ENCODE data around the gene PLCG2.
"Not testable (repeated sequence)": the region's sequence is repeated elsewhere in the genome, so short reads cannot be mapped to it uniquely, and the experiment has no call there.

PLCG2 gene

GRCh38 chr16:81799138-81799504 lies 20.0 kb downstream of the PLCG2 start:
- H4K20me1 ChIP-seq: peaks cover 0 to 56% (median 0%) of the 10 kb centered on the region in 11 experiments; a peak in 7 of 22 replicates
- peak overlapping the region; percentile 75 to 97 (median 92) for H3K27ac ChIP-seq
- no peaks in the 10 kb centered on the region for H3K27me3 ChIP-seq
- H3K4me2 ChIP-seq: peak overlapping the region; percentile 83 to 98 (median 93)
- H3K9me3 ChIP-seq (replicated peaks in 1 of 11): peaks cover 0 to 18% (median 9%) of the 10 kb centered on the region in 11 experiments; a peak in 12 of 22 replicates
- H3K36me3 ChIP-seq: peaks cover 3 to 41% (median 22%) of the 10 kb centered on the region in 11 experiments; a peak in 15 of 22 replicates
- peak overlapping the region in 9 of 10 experiments; percentile 16 to 60 (median 43); a peak in 13 of 20 replicates for H3K4me3 ChIP-seq
- H3K4me1 ChIP-seq: peaks cover 57 to 90% (median 72%) of the 10 kb centered on the region in 10 experiments
- peak overlapping the region; percentile 70 to 86 (median 81) for H3K9ac ChIP-seq
- TF ChIP-seq Cebpa-rat (IDR thresholded peaks at IDR 0.05): no peak

GRCh38 chr16:81801724-81802123 lies 22.6 kb downstream of the PLCG2 start:
- not testable (repeated sequence) for H3K9ac ChIP-seq, H3K4me3 ChIP-seq, H3K27me3 ChIP-seq
- H3K4me2 ChIP-seq: peak overlapping the region in 5 of 11 experiments; percentile 2 to 16 (median 10); a peak in 4 of 22 replicates
- H3K27ac ChIP-seq: peak overlapping the region in 2 of 11 experiments; percentile 12 to 36; a peak in 2 of 22 replicates
- H3K4me1 ChIP-seq: peaks cover 64 to 91% (median 80%) of the 10 kb centered on the region in 10 experiments
- peaks cover 0 to 54% (median 0%) of the 10 kb centered on the region in 11 experiments; a peak in 5 of 22 replicates for H4K20me1 ChIP-seq
- H3K9me3 ChIP-seq (replicated peaks in 1 of 11): peaks cover 0 to 27% (median 10%) of the 10 kb centered on the region in 11 experiments; a peak in 14 of 22 replicates
- H3K36me3 ChIP-seq: peaks cover 3 to 41% (median 23%) of the 10 kb centered on the region in 11 experiments; a peak in 17 of 22 replicates

- TF ChIP-seq Cebpa-rat (IDR thresholded peaks at IDR 0.05): no peak
- H3K27ac ChIP-seq: peak overlapping the region in 4 of 11 experiments; percentile 69 to 73 (median 70); a peak in 5 of 22 replicates
- H3K4me3 ChIP-seq: no peak overlapping the region
- H3K9ac ChIP-seq: no peak overlapping the region
- H3K4me1 ChIP-seq: peaks cover 64 to 91% (median 80%) of the 10 kb centered on the region in 10 experiments
- H4K20me1 ChIP-seq: peaks cover 0 to 55% (median 0%) of the 10 kb centered on the region in 11 experiments; a peak in 6 of 22 replicates
- no peaks in the 10 kb centered on the region for H3K27me3 ChIP-seq
- peaks cover 3 to 47% (median 26%) of the 10 kb centered on the region in 11 experiments; a peak in 17 of 22 replicates for H3K36me3 ChIP-seq
- H3K9me3 ChIP-seq (replicated peaks in 1 of 11): peaks cover 0 to 27% (median 10%) of the 10 kb centered on the region in 11 experiments; a peak in 14 of 22 replicates
- peak overlapping the region in 3 of 11 experiments; percentile 60 to 70 (median 66); a peak in 4 of 22 replicates for H3K4me2 ChIP-seq
Observed at GRCh38 chr16:81803332-81803731, 24.2 kb downstream of the PLCG2 start.

- TF ChIP-seq Cebpa-rat (IDR thresholded peaks at IDR 0.05): peak in 2 of 11 experiments; percentile 14 to 16; a peak in 2 of 22 replicates
- H3K27me3 ChIP-seq: no peaks in the 10 kb centered on the region
- H3K9me3 ChIP-seq (replicated peaks in 1 of 11): peaks cover 0 to 27% (median 10%) of the 10 kb centered on the region in 11 experiments; a peak in 14 of 22 replicates
- peak overlapping the region; percentile 33 to 70 (median 62); a peak in 20 of 22 replicates for H3K4me2 ChIP-seq
- no peak overlapping the region for H3K4me3 ChIP-seq
- H3K4me1 ChIP-seq: peaks cover 64 to 91% (median 80%) of the 10 kb centered on the region in 10 experiments
- H3K36me3 ChIP-seq: peaks cover 3 to 47% (median 26%) of the 10 kb centered on the region in 11 experiments; a peak in 17 of 22 replicates
- peak overlapping the region in 3 of 11 experiments; percentile 8 to 20 (median 15); a peak in 4 of 22 replicates for H3K9ac ChIP-seq
- peaks cover 0 to 63% (median 5%) of the 10 kb centered on the region in 11 experiments; a peak in 8 of 22 replicates for H4K20me1 ChIP-seq
- H3K27ac ChIP-seq: peak overlapping the region in 10 of 11 experiments; percentile 38 to 73 (median 66); a peak in 19 of 22 replicates
Observed at GRCh38 chr16:81804134-81804610, 25.1 kb downstream of the PLCG2 start.

- H3K9me3 ChIP-seq (replicated peaks in 1 of 11): peaks cover 0 to 27% (median 10%) of the 10 kb centered on the region in 11 experiments; a peak in 14 of 22 replicates
- H3K27ac ChIP-seq: peak overlapping the region in 7 of 11 experiments; percentile 32 to 73 (median 69); a peak in 10 of 22 replicates
- no peak overlapping the region for H3K9ac ChIP-seq
- H3K36me3 ChIP-seq: peaks cover 2 to 36% (median 19%) of the 10 kb centered on the region in 11 experiments; a peak in 17 of 22 replicates
- no peak overlapping the region for H3K4me3 ChIP-seq
- TF ChIP-seq Cebpa-rat (IDR thresholded peaks at IDR 0.05): no peak
- peak overlapping the region; percentile 11 to 70 (median 53); a peak in 19 of 22 replicates for H3K4me2 ChIP-seq
- no peaks in the 10 kb centered on the region for H3K27me3 ChIP-seq
- peaks cover 0 to 76% (median 8%) of the 10 kb centered on the region in 11 experiments; a peak in 10 of 22 replicates for H4K20me1 ChIP-seq
- H3K4me1 ChIP-seq: peaks cover 74 to 86% (median 78%) of the 10 kb centered on the region in 10 experiments
Observed at GRCh38 chr16:81806696-81807095, 27.6 kb downstream of the PLCG2 start.

GRCh38 chr16:81807767-81808358 lies 28.8 kb downstream of the PLCG2 start:
- Histone ChIP-seq H3K4me2 (peak overlapping the region in 10 of 11 experiments; percentile 60 to 82 (median 72); a peak in 15 of 22 replicates), H3K9ac (no peak overlapping the region), H3K27me3 (no peaks in the 10 kb centered on the region), H4K20me1 (peaks cover 0 to 76% (median 8%) of the 10 kb centered on the region in 11 experiments; a peak in 10 of 22 replicates), H3K27ac (peak overlapping the region in 5 of 11 experiments; percentile 30 to 64 (median 50); a peak in 6 of 22 replicates), H3K36me3 (peaks cover 2 to 29% (median 11%) of the 10 kb centered on the region in 11 experiments; a peak in 16 of 22 replicates), H3K4me1 (peaks cover 74 to 82% (median 77%) of the 10 kb centered on the region in 10 experiments), H3K4me3 (no peak overlapping the region), H3K9me3 (replicated peaks in 1 of 11) (peaks cover 0 to 22% (median 7%) of the 10 kb centered on the region in 11 experiments; a peak in 14 of 22 replicates)
- TF ChIP-seq Cebpa-rat (IDR thresholded peaks at IDR 0.05): no peak

GRCh38 chr16:81808933-81809480 lies 29.9 kb downstream of the PLCG2 start:
- Histone ChIP-seq H3K4me3 (no peak overlapping the region), H4K20me1 (peaks cover 0 to 82% (median 8%) of the 10 kb centered on the region in 11 experiments; a peak in 10 of 22 replicates), H3K27ac (peak overlapping the region in 8 of 11 experiments; percentile 3 to 56 (median 35); a peak in 13 of 22 replicates), H3K4me2 (peak overlapping the region; percentile 60 to 82 (median 72)), H3K9me3 (replicated peaks in 1 of 11) (peaks cover 0 to 22% (median 4%) of the 10 kb centered on the region in 11 experiments; a peak in 11 of 22 replicates), H3K4me1 (peaks cover 72 to 81% (median 78%) of the 10 kb centered on the region in 10 experiments), H3K27me3 (no peaks in the 10 kb centered on the region), H3K9ac (0 out of 22 replicates have a peak overlapping the region, but pooled peaks of 2 of the 11 experiments have one; percentile 29 to 35), H3K36me3 (peaks cover 0 to 25% (median 8%) of the 10 kb centered on the region in 11 experiments; a peak in 13 of 22 replicates)
- TF ChIP-seq Cebpa-rat (IDR thresholded peaks at IDR 0.05): no peak

- no peak overlapping the region for H3K4me3 ChIP-seq
- no peaks in the 10 kb centered on the region for H3K27me3 ChIP-seq
- peaks cover 0 to 82% (median 8%) of the 10 kb centered on the region in 11 experiments; a peak in 10 of 22 replicates for H4K20me1 ChIP-seq
- peak overlapping the region; percentile 60 to 82 (median 72) for H3K4me2 ChIP-seq
- peak overlapping the region in 8 of 11 experiments; percentile 3 to 56 (median 35); a peak in 13 of 22 replicates for H3K27ac ChIP-seq
- no peak for TF ChIP-seq Cebpa-rat (IDR thresholded peaks at IDR 0.05)
- H3K4me1 ChIP-seq: peaks cover 66 to 81% (median 78%) of the 10 kb centered on the region in 10 experiments
- H3K9ac ChIP-seq: 0 out of 22 replicates have a peak overlapping the region, but pooled peaks of 2 of the 11 experiments have one; percentile 29 to 35
- peaks cover 0 to 25% (median 8%) of the 10 kb centered on the region in 11 experiments; a peak in 12 of 22 replicates for H3K36me3 ChIP-seq
- peaks cover 0 to 16% (median 4%) of the 10 kb centered on the region in 11 experiments; a peak in 7 of 22 replicates for H3K9me3 ChIP-seq (replicated peaks in 1 of 11)
Observed at GRCh38 chr16:81809567-81809966, 30.5 kb downstream of the PLCG2 start.

All from BLaER1 treated with 17β-estradiol and CSF1 and Interleukin-3, amounts not matched to agents 10 nM and 100 nM (cell line).